Measurements from ENCODE around the gene GNAZ.

The GNAZ gene

GRCh38 chr22:23116506-23117263 is 46.4 kb downstream of the GNAZ start:
- no peak for TF ChIP-seq ZFX (IDR thresholded peaks at IDR 0.05; ENCODE audit: borderline replicate concordance)
- TF ChIP-seq CTCF (IDR thresholded peaks at IDR 0.05): no peak

GRCh38 chr22:23117275-23117674 is 47.0 kb downstream of the GNAZ start:
- TF ChIP-seq CTCF (IDR thresholded peaks at IDR 0.05): no peak
- no peak for TF ChIP-seq ZFX (IDR thresholded peaks at IDR 0.05; ENCODE audit: borderline replicate concordance)
- no peak overlapping the region for H3K27ac ChIP-seq

More at GRCh38 chr22:23116506-23117263, 46.4 kb downstream of the GNAZ start:
- H3K27ac ChIP-seq: no peak overlapping the region

GRCh38 chr22:23117891-23118646 is 47.8 kb downstream of the GNAZ start:
- no peak for TF ChIP-seq ZFX (IDR thresholded peaks at IDR 0.05; ENCODE audit: borderline replicate concordance)
- no peak for TF ChIP-seq CTCF (IDR thresholded peaks at IDR 0.05)
- no peak overlapping the region for H3K27ac ChIP-seq

- no peak for TF ChIP-seq ZFX (IDR thresholded peaks at IDR 0.05; ENCODE audit: borderline replicate concordance)
- no peak for TF ChIP-seq CTCF (IDR thresholded peaks at IDR 0.05)
- H3K27ac ChIP-seq: no peak overlapping the region
These were observed 48.6 kb downstream of the GNAZ start for GRCh38 chr22:23118647-23119493.

- no peak for TF ChIP-seq CTCF (IDR thresholded peaks at IDR 0.05)
- TF ChIP-seq ZFX (IDR thresholded peaks at IDR 0.05; ENCODE audit: borderline replicate concordance): no peak
- H3K27ac ChIP-seq: no peak overlapping the region
These were observed 49.4 kb downstream of the GNAZ start for GRCh38 chr22:23119494-23120414.

- TF ChIP-seq ZFX (IDR thresholded peaks at IDR 0.05; ENCODE audit: borderline replicate concordance): no peak
- TF ChIP-seq CTCF (IDR thresholded peaks at IDR 0.05): no peak
- H3K27ac ChIP-seq: no peak overlapping the region
These were observed 50.1 kb downstream of the GNAZ start for GRCh38 chr22:23120415-23120899.
